Measurements from ENCODE around the gene USHBP1. TPM values are rescaled to one million over a fixed set of nuclear protein-coding genes. Genes with fewer than 3 reads are reported as not detected.

Gene USHBP1
- total RNA-seq, 1 experiment from 2014 or later, result 6.4 TPM

DNA sequence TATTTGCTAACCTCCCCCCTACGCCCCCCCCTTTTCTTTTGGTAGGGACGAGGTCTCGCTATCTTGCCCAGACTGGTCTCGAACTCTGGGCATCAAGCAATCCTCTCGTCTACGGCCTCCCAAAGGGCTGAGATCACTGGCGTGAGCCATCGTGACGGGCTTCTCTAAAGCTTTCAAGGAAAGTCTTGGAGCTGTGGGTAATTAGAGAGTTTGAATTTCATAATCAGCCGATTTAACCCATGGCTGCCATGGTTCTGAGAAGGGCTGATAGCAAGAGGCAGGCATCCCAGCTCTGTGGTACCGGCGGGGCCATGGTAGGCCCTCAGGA lies 39.4 kb upstream of the USHBP1 start:
- no peak overlapping the region for H3K14ac ChIP-seq (ENCODE audit: insufficient read depth, low read length)
- H4K20me1 ChIP-seq (ENCODE audit: control insufficient read depth, insufficient read depth, insufficient read length), result no peaks in the 10 kb centered on the region
- Mint-ChIP-seq H3K4me1 (peaks cover 21 to 35% of the 10 kb centered on the region in 2 experiments), H3K4me3 (peak overlapping the region; percentile 63 to 76; a peak in 4 of 5 replicates), H3K36me3 (ENCODE audit: insufficient read depth in 1 of 3, low read depth in 3 of 3) (peaks cover 4 to 12% (median 8%) of the 10 kb centered on the region in 3 experiments), H3K27ac (no peak overlapping the region; a peak in 2 of 7 replicates), H3K27me3 (ENCODE audit: low read depth) (no peaks in the 10 kb centered on the region; the same call in 1 of the 2 replicates), H3K9me3 (no peaks in the 10 kb centered on the region)
- no peak overlapping the region for H3T11ph ChIP-seq (ENCODE audit: low read length)
- H4K8ac ChIP-seq (replicated peaks; ENCODE audit: insufficient read length, low read depth, low read length), result no peak overlapping the region
- no peak for DNase-seq
- H3K18ac ChIP-seq (ENCODE audit: insufficient read length, low read depth, low read length), result no peak overlapping the region
- no peak overlapping the region for H4K91ac ChIP-seq (ENCODE audit: insufficient read length, low read depth, low read length)
- no CpG with 5 or more reads among the region's 12 CpGs for WGBS (ENCODE audit: extremely low coverage, insufficient read length, low lambda C conversion rate)
- H3K79me2 ChIP-seq (ENCODE audit: insufficient read depth, low read length), result no peaks in the 10 kb centered on the region
- H2BK12ac ChIP-seq (ENCODE audit: insufficient read length, low read depth, low read length), result no peak overlapping the region
- H2BK20ac ChIP-seq (ENCODE audit: low read depth, low read length, poor library complexity, severe bottlenecking), result no peak overlapping the region
- H3K4ac ChIP-seq (ENCODE audit: low read depth, low read length), result no peak overlapping the region
- no peak overlapping the region for H2BK120ac ChIP-seq (ENCODE audit: low read depth, low read length, poor library complexity, severe bottlenecking)
- peaks cover 6% of the 10 kb centered on the region for H3K23me2 ChIP-seq (ENCODE audit: insufficient read length, low read depth, low read length, poor library complexity, severe bottlenecking)
- peaks cover 3% of the 10 kb centered on the region; the same call in 1 of the 2 replicates for H3K4me1 ChIP-seq (ENCODE audit: insufficient read depth, low read length)
- no peak overlapping the region for H3K56ac ChIP-seq (ENCODE audit: insufficient read length, low read depth, low read length)
- no peak overlapping the region for H2BK15ac ChIP-seq (ENCODE audit: low read depth, low read length)
- no peak overlapping the region for H3K4me2 ChIP-seq (ENCODE audit: insufficient read depth, insufficient read length, low read length)
- no peaks in the 10 kb centered on the region for H3K9me3 ChIP-seq (ENCODE audit: control insufficient read depth, low read depth, low read length)
- no peak overlapping the region for H2BK5ac ChIP-seq (ENCODE audit: insufficient read length, low read length)
- no peaks in the 10 kb centered on the region for H3K79me1 ChIP-seq (ENCODE audit: insufficient read depth, low read depth, low read length, poor library complexity, severe bottlenecking)
- no peak overlapping the region for H3K23ac ChIP-seq (ENCODE audit: insufficient read length, low read depth, low read length)
- H2AFZ ChIP-seq (ENCODE audit: low read length), result no peak overlapping the region
- H2AK5ac ChIP-seq (ENCODE audit: insufficient read length, low read length), result no peak overlapping the region
- H4K5ac ChIP-seq (ENCODE audit: insufficient read length, low read depth, low read length), result no peak overlapping the region
- no peak overlapping the region for H3K27ac ChIP-seq (ENCODE audit: insufficient read length, low read depth, low read length)
- H3K27me3 ChIP-seq (ENCODE audit: insufficient read depth, low read length), result no peaks in the 10 kb centered on the region
- TF ChIP-seq, protein P1, sequence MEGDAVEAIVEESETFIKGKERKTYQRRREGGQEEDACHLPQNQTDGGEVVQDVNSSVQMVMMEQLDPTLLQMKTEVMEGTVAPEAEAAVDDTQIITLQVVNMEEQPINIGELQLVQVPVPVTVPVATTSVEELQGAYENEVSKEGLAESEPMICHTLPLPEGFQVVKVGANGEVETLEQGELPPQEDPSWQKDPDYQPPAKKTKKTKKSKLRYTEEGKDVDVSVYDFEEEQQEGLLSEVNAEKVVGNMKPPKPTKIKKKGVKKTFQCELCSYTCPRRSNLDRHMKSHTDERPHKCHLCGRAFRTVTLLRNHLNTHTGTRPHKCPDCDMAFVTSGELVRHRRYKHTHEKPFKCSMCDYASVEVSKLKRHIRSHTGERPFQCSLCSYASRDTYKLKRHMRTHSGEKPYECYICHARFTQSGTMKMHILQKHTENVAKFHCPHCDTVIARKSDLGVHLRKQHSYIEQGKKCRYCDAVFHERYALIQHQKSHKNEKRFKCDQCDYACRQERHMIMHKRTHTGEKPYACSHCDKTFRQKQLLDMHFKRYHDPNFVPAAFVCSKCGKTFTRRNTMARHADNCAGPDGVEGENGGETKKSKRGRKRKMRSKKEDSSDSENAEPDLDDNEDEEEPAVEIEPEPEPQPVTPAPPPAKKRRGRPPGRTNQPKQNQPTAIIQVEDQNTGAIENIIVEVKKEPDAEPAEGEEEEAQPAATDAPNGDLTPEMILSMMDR (conservative IDR thresholded peaks at IDR 0.05), result no peak
- no peak overlapping the region for H3K9ac ChIP-seq (ENCODE audit: extremely low read depth, insufficient read length, low read length)

Measured in H9 (cell line).